Measurements from ENCODE around the gene ITPR1. TPM values are rescaled to one million over a fixed set of nuclear protein-coding genes. Genes with fewer than 3 reads are reported as not detected.

The ITPR1 gene
- polyA plus RNA-seq, 1 donor from 2014 or later, result 2.1 TPM

GRCh38 chr3:4564270-4564669 is 71.1 kb downstream of the ITPR1 start:
- Histone ChIP-seq H3K4me3 (ENCODE audit: low read length) (no peak overlapping the region), H3K4me2 (ENCODE audit: low read length) (no peak overlapping the region), H3F3A (ENCODE audit: insufficient read depth, low read length, poor library complexity, severe bottlenecking) (no peaks in the 10 kb centered on the region), H3K9ac (ENCODE audit: low read length) (no peak overlapping the region), H3K79me2 (replicated peaks; ENCODE audit: insufficient read depth, low read length) (no peaks in the 10 kb centered on the region), H3K9me2 (ENCODE audit: insufficient read depth, low read length) (no peaks in the 10 kb centered on the region), H2AFZ (ENCODE audit: low read depth, low read length) (no peak overlapping the region), H3K9me3 (ENCODE audit: low read length) (no peaks in the 10 kb centered on the region), H3K27ac (ENCODE audit: low read length) (no peak overlapping the region), H3K36me3 (ENCODE audit: insufficient read depth, low read length) (no peaks in the 10 kb centered on the region), H3K27me3 (ENCODE audit: insufficient read depth, low read depth, low read length) (no peaks in the 10 kb centered on the region), H4K20me1 (ENCODE audit: insufficient read depth) (no peaks in the 10 kb centered on the region)
- no peak for TF ChIP-seq EZH2 (IDR thresholded peaks at IDR 0.05; ENCODE audit: borderline replicate concordance, insufficient read depth, low read length, poor library complexity, severe bottlenecking)
- TF ChIP-seq CTCF (IDR thresholded peaks at IDR 0.05; ENCODE audit: poor library complexity, severe bottlenecking), result no peak
- no peak for TF ChIP-seq EP300 (conservative IDR thresholded peaks at IDR 0.05; ENCODE audit: poor library complexity, severe bottlenecking)
- no peak for TF ChIP-seq SMC3 (conservative IDR thresholded peaks at IDR 0.05; ENCODE audit: poor library complexity)
- TF ChIP-seq MXI1 (conservative IDR thresholded peaks at IDR 0.05; ENCODE audit: poor library complexity, severe bottlenecking), result no peak

- Histone ChIP-seq H3K4me3 (ENCODE audit: low read length) (no peak overlapping the region), H4K20me1 (ENCODE audit: insufficient read depth) (no peaks in the 10 kb centered on the region), H3F3A (ENCODE audit: insufficient read depth, low read length, poor library complexity, severe bottlenecking) (no peaks in the 10 kb centered on the region), H3K4me2 (ENCODE audit: low read length) (no peak overlapping the region), H3K27ac (ENCODE audit: low read length) (no peak overlapping the region), H2AFZ (ENCODE audit: low read depth, low read length) (no peak overlapping the region), H3K27me3 (ENCODE audit: insufficient read depth, low read depth, low read length) (no peaks in the 10 kb centered on the region), H3K9ac (ENCODE audit: low read length) (no peak overlapping the region), H3K36me3 (ENCODE audit: insufficient read depth, low read length) (no peaks in the 10 kb centered on the region), H3K9me2 (ENCODE audit: insufficient read depth, low read length) (no peaks in the 10 kb centered on the region), H3K9me3 (ENCODE audit: low read length) (no peaks in the 10 kb centered on the region), H3K79me2 (replicated peaks; ENCODE audit: insufficient read depth, low read length) (no peaks in the 10 kb centered on the region)
- no peak for TF ChIP-seq EZH2 (IDR thresholded peaks at IDR 0.05; ENCODE audit: borderline replicate concordance, insufficient read depth, low read length, poor library complexity, severe bottlenecking)
- no peak for TF ChIP-seq SMC3 (conservative IDR thresholded peaks at IDR 0.05; ENCODE audit: poor library complexity)
- no peak for TF ChIP-seq POLR2AphosphoS5 (IDR thresholded peaks at IDR 0.05)
- TF ChIP-seq EP300 (conservative IDR thresholded peaks at IDR 0.05; ENCODE audit: poor library complexity, severe bottlenecking), result no peak
- TF ChIP-seq CTCF (IDR thresholded peaks at IDR 0.05; ENCODE audit: poor library complexity, severe bottlenecking), result no peak
- no peak for TF ChIP-seq MXI1 (conservative IDR thresholded peaks at IDR 0.05; ENCODE audit: poor library complexity, severe bottlenecking)
- TF ChIP-seq TAF1 (IDR thresholded peaks at IDR 0.05; ENCODE audit: low read depth), result no peak
- TF ChIP-seq RAD21 (conservative IDR thresholded peaks at IDR 0.05), result no peak
- TF ChIP-seq REST (IDR thresholded peaks at IDR 0.05; ENCODE audit: borderline replicate concordance), result no peak
These were observed 71.9 kb downstream of the ITPR1 start for GRCh38 chr3:4564928-4565586.

Data from neural cell (in vitro differentiated cells).